GM12878 (cell line): Measurements from ENCODE around the gene B3GNT9. TPM values are rescaled to one million over a fixed set of nuclear protein-coding genes. Genes with fewer than 3 reads are reported as not detected.

Source experiments
- ATAC-seq: fragments of 200-7000 bp; cut with Tn5 transposase; 3 replicates; pipeline ENCODE4 v1.9.1; 2020; ENCODE audit warnings: mild to moderate bottlenecking, moderate library complexity
- BruUV-seq: library from RNA; stranded (reverse); fragments of 400-500 nt; replicated peaks from 2 replicates; lab custom pipeline; 2021; lab: Mats Ljungman, UMichigan
- CTCF ChIA-PET: fragments of 300-600 bp; sonication (Branson Sonifier 250); formaldehyde crosslinking; extraction: SDS; loops from one replicate; lab custom pipeline; 2021; ENCODE audit warnings: inconsistent platforms; lab: Yijun Ruan, JAX
- POLR2A ChIA-PET: fragments of 350-600 bp; formaldehyde crosslinking; extraction: SDS; loops from one replicate; lab custom pipeline; 2021; ENCODE audit warnings: inconsistent platforms; lab: Charles Lee
- RAD21 ChIA-PET: fragments of 300-600 bp; sonication (Branson Sonifier 250); formaldehyde crosslinking; loops from one replicate; lab custom pipeline; 2023; ENCODE audit warnings: antibody characterized with exemption; ENCODE audit not compliant: unreplicated experiment; lab: Charles Lee
- SMC1A ChIA-PET: fragments of 300-600 bp; sonication (Branson Sonifier 250); formaldehyde crosslinking; loops from one replicate; lab custom pipeline; 2023; ENCODE audit not compliant: unreplicated experiment, uncharacterized antibody; lab: Charles Lee
- DNase-seq: peaks from one replicate; pipeline ENCODE4 v3.0.0-alpha.2; 2011; ENCODE audit warnings: low read depth, low spot score
- FAIRE-seq: peaks from 3 replicates; lab custom pipeline; 2011; peaks lifted over from hg19 to GRCh38; lab: Jason Lieb, UNC
- H2AFZ ChIP-seq: 2 replicates; pipeline ENCODE4 v1.6.0; 2011; ENCODE audit warnings: low read depth, low read length, control low read depth; ENCODE audit not compliant: control insufficient read depth
- H3K27ac ChIP-seq: 2 replicates; pipeline ENCODE4 v1.5.1; 2011; ENCODE audit warnings: control low read depth; ENCODE audit not compliant: control insufficient read depth, insufficient read depth
- H3K27me3 ChIP-seq, 2 experiments: replicated peaks in 1 of 2; 2 replicates each; pipeline versions ENCODE4 v1.6.0 to v1.6.1; 2011; ENCODE audit warnings: low read length in 1 of 2; ENCODE audit not compliant: control insufficient read depth in 2 of 2, insufficient read depth in 2 of 2
- H3K36me3 ChIP-seq, 2 experiments: 2 replicates each; pipeline ENCODE4 v1.5.1; 2011; ENCODE audit warnings: low read length in 1 of 2; ENCODE audit not compliant: control insufficient read depth in 2 of 2, insufficient read depth in 2 of 2
- H3K4me1 ChIP-seq: 2 replicates; pipeline ENCODE4 v1.6.1; 2011; ENCODE audit warnings: mild to moderate bottlenecking, low read length, moderate library complexity, mixed read lengths; ENCODE audit not compliant: control insufficient read depth, insufficient read depth
- H3K4me2 ChIP-seq: 2 replicates; pipeline ENCODE4 v1.6.0; 2011; ENCODE audit warnings: control low read depth; ENCODE audit not compliant: control insufficient read depth, insufficient read depth
- H3K4me3 ChIP-seq: fragments of 200-600 bp; sonication (generic); 2 replicates; pipeline ENCODE4 v1.5.1; 2016
- H3K79me2 ChIP-seq: 2 replicates; pipeline ENCODE4 v1.6.0; 2011; ENCODE audit warnings: low read length; ENCODE audit not compliant: control insufficient read depth, insufficient read depth
- H3K9ac ChIP-seq: 2 replicates; pipeline ENCODE4 v1.8.0; 2011; ENCODE audit warnings: low read length, control low read depth, mixed read lengths; ENCODE audit not compliant: control insufficient read depth, insufficient read depth
- H3K9me3 ChIP-seq: replicated peaks from 3 replicates; pipeline ENCODE4 v1.5.1; 2011; ENCODE audit warnings: mild to moderate bottlenecking, low read length; ENCODE audit not compliant: control insufficient read depth, insufficient read depth
- H4K20me1 ChIP-seq: 2 replicates; pipeline ENCODE4 v1.6.0; 2011; ENCODE audit not compliant: control insufficient read depth, insufficient read depth
- WGBS: methylation state at CpG from one replicate; pipeline ENCODE4 v1.1.6; 2016; ENCODE audit warnings: low lambda C conversion rate; ENCODE audit not compliant: insufficient replicate concordance, insufficient coverage; ENCODE audit errors: missing lambda C conversion rate; 5-methylcytosine and 5-hydroxymethylcytosine counted together
- in situ Hi-C: fragments of 300-500 bp; cut with MboI; formaldehyde crosslinking; loops from 9 replicates; pipeline ENCODE4 v1.14.3; 2018; ENCODE audit warnings: mixed read lengths
- intact Hi-C: fragments of 100-400 bp; cut with micrococcal nuclease; formaldehyde crosslinking; loops from one replicate; pipeline ENCODE4 v1.14.2; 2022; ENCODE audit not compliant: unreplicated experiment
- polyA plus RNA-seq, 11 experiments: library from polyadenylated mRNA; depleted of rRNA in 4 of 11; unstranded in 6 of 11; stranded (reverse) in 5 of 11; fragments of >200 nt; fragmentation: Nextera tagmentation in 4 of 11; fragmentation: Illumina TruSeq in 1 of 11; extraction: Ambion mirVana in 4 of 11; extraction: Trizol in 1 of 11; gene quantifications; 1 replicate in 1 of 11; 2 replicates in 10 of 11; pipeline versions ENCODE4 v1.2.1 to v1.2.3, GENCODE V29; 2011 to 2016; ENCODE audit warnings: inconsistent platforms in 2 of 11, missing spikeins in 2 of 11, low read depth in 1 of 11
- total RNA-seq, 4 experiments: library from RNA; depleted of rRNA in 3 of 4; stranded (reverse); fragments of >200 nt in 3 of 4; fragmentation: Illumina TruSeq in 1 of 4; extraction: Trizol in 1 of 4; gene quantifications; 2 replicates each; pipeline versions ENCODE4 v1.2.1 to v1.2.3, GENCODE V29; 2013 to 2021
- TF ChIP-seq, protein P1 (sequence below): fragments of 450-650 bp; formaldehyde crosslinking; IDR thresholded peaks from 2 replicates; pipeline ENCODE4 v1.4.0; 2022; ENCODE audit warnings: mild to moderate bottlenecking, moderate library complexity

The B3GNT9 gene
- total and polyA plus RNA-seq, 10 of the 15 experiments (the other 5 are each of a cell fraction or from before 2014, with no cell fraction given), result 0.08 to 5.0 (median 1.9) TPM

- peak; percentile 10 for ATAC-seq
- no peak overlapping the region for H3K9ac ChIP-seq
- H3K79me2 ChIP-seq, result peaks cover 5% of the 10 kb centered on the region
- RAD21 ChIA-PET, result interaction anchor here (0.6 to 2.3 kb wide), 10 partner anchors 11 to 251 kb away, joined by 3 to 9 read pairs (median 3); partner anchors contain the start of genes FBXL8, NOL3 and TRADD
- H3K4me3 ChIP-seq, result peak overlapping the region; percentile 76
- H3K36me3 ChIP-seq, result no peaks in the 10 kb centered on the region
- FAIRE-seq, result no peak
- no peak overlapping the region for H3K27ac ChIP-seq
- TF ChIP-seq, protein P1, sequence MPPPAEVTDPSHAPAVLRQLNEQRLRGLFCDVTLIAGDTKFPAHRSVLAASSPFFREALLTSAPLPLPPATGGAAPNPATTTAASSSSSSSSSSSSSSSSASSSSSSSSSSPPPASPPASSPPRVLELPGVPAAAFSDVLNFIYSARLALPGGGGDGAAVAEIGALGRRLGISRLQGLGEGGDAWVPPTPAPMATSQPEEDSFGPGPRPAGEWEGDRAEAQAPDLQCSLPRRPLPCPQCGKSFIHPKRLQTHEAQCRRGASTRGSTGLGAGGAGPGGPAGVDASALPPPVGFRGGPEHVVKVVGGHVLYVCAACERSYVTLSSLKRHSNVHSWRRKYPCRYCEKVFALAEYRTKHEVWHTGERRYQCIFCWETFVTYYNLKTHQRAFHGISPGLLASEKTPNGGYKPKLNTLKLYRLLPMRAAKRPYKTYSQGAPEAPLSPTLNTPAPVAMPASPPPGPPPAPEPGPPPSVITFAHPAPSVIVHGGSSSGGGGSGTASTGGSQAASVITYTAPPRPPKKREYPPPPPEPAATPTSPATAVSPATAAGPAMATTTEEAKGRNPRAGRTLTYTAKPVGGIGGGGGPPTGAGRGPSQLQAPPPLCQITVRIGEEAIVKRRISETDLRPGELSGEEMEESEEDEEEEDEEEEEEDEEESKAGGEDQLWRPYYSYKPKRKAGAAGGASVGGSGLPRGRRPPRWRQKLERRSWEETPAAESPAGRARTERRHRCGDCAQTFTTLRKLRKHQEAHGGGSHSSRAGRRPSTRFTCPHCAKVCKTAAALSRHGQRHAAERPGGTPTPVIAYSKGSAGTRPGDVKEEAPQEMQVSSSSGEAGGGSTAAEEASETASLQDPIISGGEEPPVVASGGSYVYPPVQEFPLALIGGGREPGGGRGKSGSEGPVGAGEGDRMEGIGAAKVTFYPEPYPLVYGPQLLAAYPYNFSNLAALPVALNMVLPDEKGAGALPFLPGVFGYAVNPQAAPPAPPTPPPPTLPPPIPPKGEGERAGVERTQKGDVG (CRISPR knock-in tag), result no peak
- in situ Hi-C loops, result no loop called here
- CTCF ChIA-PET, result interaction anchor here (0.8 to 2.9 kb wide), 28 partner anchors 9 to 237 kb away, joined by 3 to 34 read pairs (median 6); partner anchors contain the start of genes B3GNT9, CBFB, FBXL8 and NOL3
- H2AFZ ChIP-seq, result peak overlapping the region; percentile 97; the same call in 1 of the 2 replicates
- H3K9me3 ChIP-seq, result no peaks in the 10 kb centered on the region
- H3K4me1 ChIP-seq, result peaks cover 4% of the 10 kb centered on the region
- BruUV-seq, result no TSS peak
- WGBS, result 28% methylated on average over 46 of the region's 59 CpGs
- H4K20me1 ChIP-seq, result no peaks in the 10 kb centered on the region
- SMC1A ChIA-PET, result interaction anchor here (0.9 to 1.7 kb wide), 8 partner anchors 10 to 228 kb away, joined by 3 to 9 read pairs (median 4); no protein-coding TSS in a partner anchor
- POLR2A ChIA-PET, result interaction anchor here (1.1 to 1.2 kb wide), 2 partner anchors 24 to 42 kb away, joined by 3 to 6 read pairs; partner anchors contain the start of genes FBXL8, TMEM208 and TRADD
- intact Hi-C loops, result loop anchor here (2.0 kb wide), 2 partner anchors 62 to 168 kb away; partner anchors contain the start of gene FHOD1
- H3K4me2 ChIP-seq, result peak overlapping the region; percentile 99
- DNase-seq, result no peak
- H3K27me3 ChIP-seq, result peaks cover 0 to 3% of the 10 kb centered on the region in 2 experiments; a peak in 2 of 4 replicates
Observed at GRCh38 chr16:67184453-67184994, 33.7 kb upstream of the B3GNT9 start.
